MV-4-11 (cell line): ENCODE measurements around the gene SMIM15.

Source experiments
- DNase-seq: peaks from one replicate; lab custom pipeline; 2025; lab: John Stamatoyannopoulos, UW

The SMIM15 gene

DNA sequence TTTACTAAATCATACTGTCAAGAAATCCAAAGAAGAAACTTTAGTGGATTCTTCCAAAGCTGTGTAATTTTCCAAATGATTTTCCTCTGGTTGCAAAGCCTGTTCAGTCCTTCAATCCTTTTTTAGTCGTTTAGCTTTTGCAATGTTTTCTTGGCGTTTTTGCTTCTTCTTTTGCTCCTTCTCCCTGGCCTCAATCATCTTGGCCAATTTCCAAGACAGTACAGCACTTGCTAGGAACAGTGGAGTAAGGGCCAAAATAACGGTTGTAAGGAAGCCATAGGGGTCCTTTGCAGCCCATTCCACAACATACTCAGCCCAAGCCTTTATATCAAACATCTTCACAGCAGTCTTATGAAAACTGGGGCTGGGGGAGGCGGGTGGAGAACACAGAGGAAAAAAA, 2.4 kb downstream of the SMIM15 start:
- peak; percentile 48 for DNase-seq

DNA sequence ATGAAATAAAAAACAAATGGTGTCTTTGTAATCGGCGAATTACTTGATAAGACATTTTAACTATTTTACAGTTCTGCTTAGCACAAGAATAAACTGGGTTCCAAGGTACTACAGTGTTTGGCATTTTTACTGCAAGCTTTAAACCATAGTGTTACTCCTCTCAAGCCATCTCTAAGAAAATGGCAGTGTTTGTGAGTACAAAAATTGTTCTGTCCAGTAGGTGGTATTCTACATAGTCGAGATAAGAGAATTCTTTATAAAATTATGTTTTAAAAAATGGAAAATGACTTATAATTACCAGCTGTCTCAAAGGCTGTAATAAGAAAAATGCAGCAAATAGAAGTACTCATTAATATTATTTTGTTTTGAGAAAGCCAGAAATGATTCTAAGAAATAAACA, 3.2 kb downstream of the SMIM15 start:
- no peak for DNase-seq

- DNase-seq: no peak
These were observed 10.4 kb downstream of the SMIM15 start for GRCh38 chr5:61151893-61152292.

- no peak for DNase-seq
These were observed 13.8 kb downstream of the SMIM15 start for GRCh38 chr5:61148515-61148914.

- DNase-seq: no peak
These were observed 19.5 kb downstream of the SMIM15 start for GRCh38 chr5:61142811-61143210.

DNA sequence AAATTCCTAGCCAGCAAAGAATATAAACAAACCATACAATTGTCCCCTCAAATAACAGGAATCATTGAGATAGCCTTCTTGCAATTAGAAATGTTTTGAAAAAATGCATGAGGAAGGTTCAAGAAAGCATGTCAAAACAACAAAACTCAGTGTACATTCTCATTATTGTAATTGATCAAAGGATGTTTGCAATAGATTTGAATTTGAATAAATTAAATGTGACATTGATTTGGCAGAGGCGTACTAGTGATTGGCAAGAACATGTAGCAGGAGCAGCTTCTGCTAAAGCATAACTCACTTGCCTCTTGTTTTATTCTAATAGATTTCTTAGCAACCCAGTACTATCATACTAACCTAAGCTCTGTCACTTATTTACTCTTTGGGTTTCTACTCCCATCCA, 19.9 kb downstream of the SMIM15 start:
- no peak for DNase-seq

- no peak for DNase-seq
These were observed 20.5 kb downstream of the SMIM15 start for GRCh38 chr5:61141801-61142200.

DNA sequence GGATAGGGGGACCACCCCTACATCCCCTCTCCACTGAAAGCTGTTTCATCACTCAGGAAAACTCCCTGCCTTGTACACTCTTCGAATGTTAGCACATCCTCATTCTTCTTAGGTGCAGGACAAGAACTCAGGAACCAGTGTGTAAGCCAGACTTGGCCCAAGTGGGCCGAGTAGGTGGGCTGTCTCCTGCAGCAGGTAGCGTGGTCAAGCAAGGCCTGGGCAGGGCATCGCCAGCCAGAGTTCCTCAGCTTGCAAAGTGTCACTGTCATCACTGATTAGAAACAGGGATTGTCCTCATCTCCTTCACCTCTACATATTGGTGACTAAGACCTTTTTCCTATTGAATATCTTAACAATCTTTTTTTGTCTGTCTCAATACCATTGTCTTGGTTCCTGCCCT, 22.3 kb downstream of the SMIM15 start:
- no peak for DNase-seq

- no peak for DNase-seq
These were observed 23.0 kb downstream of the SMIM15 start for GRCh38 chr5:61139094-61139873.

- no peak for DNase-seq
These were observed 24.4 kb downstream of the SMIM15 start for GRCh38 chr5:61137835-61138234.

DNA sequence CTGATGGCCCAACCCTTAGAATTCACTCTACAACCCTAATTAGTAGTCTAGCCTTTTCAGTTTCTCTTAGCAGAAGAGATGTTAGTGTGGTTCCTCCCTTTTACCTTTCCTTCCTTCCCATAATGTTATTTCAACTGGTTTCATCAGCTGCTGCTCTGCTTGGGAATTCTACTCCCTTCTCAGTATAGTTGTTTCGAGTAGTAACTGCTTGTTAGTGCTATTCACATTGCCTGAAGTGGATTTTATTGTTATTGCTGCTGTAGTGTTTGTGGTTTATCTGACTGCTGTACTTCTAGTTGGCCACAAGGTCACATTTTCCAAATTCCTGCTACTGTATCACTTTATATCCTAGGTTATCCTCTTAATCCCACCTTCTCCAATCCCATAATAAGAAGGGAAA, 29.7 kb downstream of the SMIM15 start:
- DNase-seq: no peak

- no peak for DNase-seq
These were observed 32.0 kb downstream of the SMIM15 start for GRCh38 chr5:61130289-61130688.

DNA sequence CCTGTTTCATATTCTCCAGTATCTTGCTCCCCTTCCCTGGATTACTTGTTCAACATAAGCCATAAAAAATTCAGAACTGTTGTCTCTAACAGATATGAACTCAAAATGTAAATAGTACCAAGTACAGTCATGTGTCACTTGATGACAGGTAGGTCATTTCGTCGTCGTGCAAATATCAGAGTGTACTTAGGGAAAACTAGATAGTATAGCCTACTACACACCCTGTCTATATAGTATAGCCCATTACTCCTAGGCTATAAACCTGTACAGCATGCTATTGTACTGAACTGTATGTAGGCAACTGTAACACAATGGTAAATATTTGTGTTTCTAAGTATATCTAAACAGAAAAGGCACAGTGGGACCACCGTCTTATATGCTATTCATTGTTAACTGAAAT, 39.1 kb downstream of the SMIM15 start:
- DNase-seq: no peak

DNA sequence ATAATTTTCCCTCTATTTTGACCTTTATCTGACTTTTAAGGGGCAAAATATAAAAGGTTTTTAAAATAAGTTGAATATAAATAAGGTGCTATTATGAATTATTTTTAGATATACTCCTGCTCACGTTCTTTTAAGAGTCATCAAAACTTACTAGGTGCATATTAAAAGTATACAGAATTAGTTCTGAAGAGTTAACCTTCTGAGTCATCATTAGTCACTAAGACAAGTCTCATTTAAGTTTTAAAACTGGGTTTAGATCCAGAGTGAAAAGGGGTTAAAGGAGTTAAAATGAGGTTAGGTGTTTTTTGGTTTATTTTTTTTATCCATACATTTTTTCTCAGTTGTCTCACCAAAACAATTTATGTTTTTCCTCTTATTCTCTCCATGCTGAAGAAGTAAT, 41.7 kb downstream of the SMIM15 start:
- no peak for DNase-seq

DNA sequence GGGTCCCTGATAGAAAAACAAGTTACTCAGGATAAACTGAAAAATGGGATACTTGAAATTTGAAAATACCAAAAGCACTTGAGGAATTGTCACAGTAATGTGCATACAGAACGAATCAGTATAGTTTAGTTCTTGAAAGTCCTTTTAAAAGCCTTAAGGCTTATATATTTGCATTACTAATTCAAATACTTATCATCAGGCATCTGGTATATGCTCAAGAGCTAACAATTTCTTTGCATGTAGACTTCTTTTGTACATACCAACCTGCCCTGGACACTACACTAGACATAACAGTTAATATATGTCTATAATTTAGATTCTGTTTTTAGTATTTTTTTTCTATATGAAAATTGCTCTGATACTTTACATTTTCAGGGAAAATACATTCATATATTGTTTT, 43.2 kb downstream of the SMIM15 start:
- no peak for DNase-seq

GRCh38 chr5:61115968-61116367, 46.3 kb downstream of the SMIM15 start:
- DNase-seq: no peak

GRCh38 chr5:61114441-61114840, 47.8 kb downstream of the SMIM15 start:
- DNase-seq: no peak
